ENCODE results near the gene FBXL5. TPM values are rescaled to one million over a fixed set of nuclear protein-coding genes. Genes with fewer than 3 reads are reported as not detected.

Gene FBXL5
- total and polyA plus RNA-seq, 2 of the 13 experiments (the other 11 are each of a cell fraction or from before 2014, with no cell fraction given): 17.4 to 45.3 TPM

GRCh38 chr4:15656038-15656470 lies 897 bp upstream of the FBXL5 start (continued):
- TF ChIP-seq ZNF609 (CRISPR knock-in tag; IDR thresholded peaks at IDR 0.05; ENCODE audit: borderline replicate concordance): no peak
- peak; percentile 9; the same call in 1 of the 2 replicates for TF ChIP-seq THAP9 (CRISPR knock-in tag; IDR thresholded peaks at IDR 0.05; ENCODE audit: borderline replicate concordance)
- no peak for TF ChIP-seq MATR3 (CRISPR knock-in tag; IDR thresholded peaks at IDR 0.05)
- no peak for TF ChIP-seq PCBP2 (optimal IDR thresholded peaks at IDR 0.05; ENCODE audit: low read depth, low read length, poor library complexity, severe bottlenecking)
- peak; percentile 26; the same call in 1 of the 2 replicates for TF ChIP-seq ZBTB4 (CRISPR knock-in tag; IDR thresholded peaks at IDR 0.05; ENCODE audit: borderline replicate concordance)
- TF ChIP-seq PPARG (CRISPR knock-in tag; conservative IDR thresholded peaks at IDR 0.05): no peak
